GM18873 (cell line): Measurements from ENCODE around the gene PDE4D.
A peak's percentile ranks its signal among the peaks of the same experiment; 100 is the strongest.
"Not testable (repeated sequence)": the region's sequence is repeated elsewhere in the genome, so short reads cannot be mapped to it uniquely, and the experiment has no call there.

Experiments used
- ATAC-seq: cut with Tn5 transposase; IDR thresholded peaks from one replicate; pipeline ENCODE4 v1.9.1; 2021; ENCODE audit warnings: mild to moderate bottlenecking, moderate library complexity, moderate number of reproducible peaks; ENCODE audit not compliant: unreplicated experiment, low FRiP score

The PDE4D gene

DNA sequence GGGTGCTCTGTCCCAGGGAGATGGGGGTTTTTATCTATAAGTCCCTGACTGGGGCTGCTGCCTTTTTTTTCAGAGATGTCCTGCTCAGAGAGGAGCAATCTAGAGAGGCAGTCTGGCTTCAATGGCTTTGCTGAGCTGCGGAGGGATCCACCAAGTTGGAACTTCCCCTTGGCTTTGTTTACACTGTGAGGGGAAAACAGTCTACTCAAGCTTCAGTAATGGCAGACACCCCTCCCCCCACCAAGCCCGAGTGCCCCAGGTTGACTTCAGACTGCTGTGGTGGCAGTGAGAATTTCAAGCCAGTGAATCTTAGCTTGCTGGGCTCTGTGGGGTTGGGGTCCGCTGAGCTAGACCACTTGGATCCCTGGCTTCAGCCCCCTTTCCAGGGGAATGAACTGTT lies 934.8 kb downstream of the PDE4D start:
- no peak for ATAC-seq

DNA sequence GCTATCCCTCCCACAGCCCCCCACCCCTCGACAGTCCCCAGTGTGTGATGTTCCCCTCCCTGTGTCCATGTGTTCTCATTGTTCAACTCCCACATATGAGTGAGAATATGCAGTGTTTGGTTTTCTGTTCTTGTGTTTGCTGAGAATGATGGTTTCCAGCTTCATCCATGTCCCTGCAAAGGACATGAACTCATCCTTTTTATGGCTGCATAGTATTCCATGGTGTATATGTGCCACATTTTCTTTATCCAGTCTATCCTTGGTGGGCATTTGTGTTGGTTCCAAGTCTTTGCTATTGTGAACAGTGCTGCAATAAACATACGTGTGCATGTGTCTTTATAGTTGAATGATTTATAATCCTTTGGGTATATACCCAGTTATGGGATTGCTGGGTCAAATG lies 940.3 kb downstream of the PDE4D start:
- ATAC-seq, result not testable (repeated sequence)

DNA sequence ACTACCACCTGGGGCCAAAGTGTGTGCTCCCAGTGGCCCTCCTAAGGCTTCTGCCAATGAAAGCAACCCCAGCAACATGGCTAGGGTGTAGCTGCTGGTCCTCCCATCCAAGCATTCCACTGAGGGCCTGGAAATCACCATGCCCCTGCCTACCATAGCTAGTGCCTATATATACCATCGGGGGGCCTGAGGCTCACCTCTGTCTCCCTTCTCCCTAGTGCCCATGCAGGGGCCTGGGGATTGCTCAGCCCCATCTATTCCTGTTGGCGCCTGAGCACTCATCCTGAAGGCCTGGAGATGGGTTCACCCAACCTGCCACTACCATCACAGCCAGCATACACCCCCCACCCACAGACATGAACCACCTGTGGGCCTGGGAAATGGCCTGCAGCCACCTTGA lies 943.3 kb downstream of the PDE4D start:
- no peak for ATAC-seq

DNA sequence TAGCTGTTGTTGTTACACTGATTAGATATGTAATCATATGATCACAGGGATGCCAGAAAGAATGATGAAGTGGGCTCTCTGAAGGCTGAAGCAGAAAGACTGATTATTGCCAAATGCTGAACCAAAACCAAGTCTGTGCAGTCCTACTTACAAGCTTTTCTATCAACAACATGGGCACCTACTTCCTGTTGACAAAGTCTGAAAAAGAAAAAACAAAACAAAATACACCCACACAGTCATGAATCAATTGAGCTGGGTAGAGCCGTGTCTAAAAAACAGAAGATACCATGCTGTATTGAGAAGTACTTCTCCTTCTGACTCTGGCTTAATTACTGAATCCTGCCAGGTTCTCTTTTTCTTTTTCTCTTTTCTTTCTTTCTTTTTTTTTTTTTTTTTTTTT lies 947.3 kb downstream of the PDE4D start:
- ATAC-seq, result no peak

DNA sequence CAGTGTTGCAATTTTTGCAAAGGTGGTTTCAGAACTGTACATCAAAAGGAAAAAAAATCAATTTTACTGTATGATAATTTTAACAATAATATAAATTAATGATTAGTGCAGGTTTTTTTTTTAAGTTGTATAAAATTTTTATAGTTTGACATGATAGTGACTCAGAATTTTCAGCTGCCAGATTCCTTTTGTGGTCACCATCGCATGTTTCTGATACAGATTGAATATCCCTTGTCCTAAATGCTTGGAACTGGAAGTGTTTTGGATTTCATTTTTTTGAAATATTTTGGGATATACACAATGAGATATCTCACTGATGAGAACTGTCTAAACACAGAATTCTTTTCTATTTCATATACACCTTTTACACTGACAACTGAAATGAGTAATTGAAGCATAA lies 949.3 kb downstream of the PDE4D start:
- ATAC-seq, result no peak

DNA sequence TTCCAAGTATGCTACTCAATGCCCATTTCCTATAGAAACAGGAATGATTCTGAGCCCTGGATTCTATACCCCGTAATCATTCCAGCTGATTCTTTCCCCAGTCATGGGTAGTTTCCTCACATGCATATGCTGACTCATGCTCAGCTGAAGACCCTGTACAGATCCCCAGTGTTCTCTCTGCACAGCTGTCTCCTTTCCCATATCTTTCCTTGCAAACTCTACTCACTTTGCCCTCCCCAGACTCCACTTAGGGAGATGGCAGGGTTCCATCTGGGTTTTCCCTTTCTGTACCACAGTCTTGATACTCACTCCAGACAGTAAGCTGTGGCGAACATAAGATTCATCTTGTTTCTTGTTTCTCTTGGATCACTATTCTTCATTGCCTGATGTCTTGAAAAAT lies 953.1 kb downstream of the PDE4D start:
- no peak for ATAC-seq

DNA sequence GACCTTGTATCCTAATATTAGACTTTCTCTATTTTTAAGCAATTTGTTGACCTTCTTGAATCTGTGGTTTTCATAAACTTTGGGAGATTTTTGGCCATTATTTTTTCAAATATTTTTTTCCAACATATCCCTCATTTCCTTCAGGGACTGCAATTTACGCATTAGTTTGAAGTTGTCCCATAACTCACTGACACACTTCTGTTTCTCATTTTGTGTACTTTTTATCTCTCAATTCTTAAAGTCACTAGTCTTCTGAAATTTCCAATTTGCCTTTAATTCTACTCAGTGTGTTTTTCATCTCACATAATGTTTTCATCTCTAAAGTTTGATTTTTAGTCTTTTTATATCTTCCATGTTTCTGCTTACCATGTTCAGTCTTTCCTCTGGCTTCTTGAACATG lies 953.9 kb downstream of the PDE4D start:
- no peak for ATAC-seq

DNA sequence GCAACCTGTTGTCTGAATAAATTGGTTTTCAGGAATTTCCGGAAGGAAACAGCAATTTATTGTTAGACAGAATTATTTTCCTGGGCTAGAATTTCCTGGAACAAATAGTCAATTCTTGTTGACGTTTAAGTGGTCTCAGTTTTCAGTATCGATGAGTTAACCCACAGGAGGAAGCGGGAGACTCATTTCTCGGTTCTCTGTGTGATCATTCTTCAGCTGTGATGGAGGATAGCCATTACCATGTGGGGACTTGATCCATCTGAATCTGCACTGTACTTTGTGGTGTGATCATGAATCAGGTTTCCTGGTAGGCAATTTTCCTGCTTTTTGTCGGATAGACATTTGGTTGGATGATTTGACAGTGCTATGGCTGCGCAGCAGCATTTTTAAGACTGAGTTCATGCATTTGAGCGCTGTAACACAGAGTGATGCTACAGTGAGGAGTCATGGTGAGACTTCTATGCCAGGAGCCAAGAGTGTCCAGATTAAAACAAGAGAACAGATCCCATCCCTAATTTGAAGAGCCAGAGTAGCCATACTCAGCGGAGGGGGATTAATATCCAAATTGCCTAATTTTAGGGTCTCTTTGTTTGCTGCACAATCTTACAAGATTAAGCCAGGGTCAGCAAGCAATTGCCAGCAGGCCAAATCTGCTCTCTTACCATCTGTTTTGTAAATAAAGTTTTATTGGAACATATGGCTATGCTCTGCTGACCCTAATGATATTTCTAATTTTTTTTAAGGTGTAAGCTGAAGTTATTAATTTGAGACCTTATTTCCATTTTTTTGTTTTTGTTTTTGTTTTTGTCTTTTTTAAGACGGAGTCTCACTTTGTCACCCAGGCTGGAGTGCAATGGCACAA lies 954.7 kb downstream of the PDE4D start:
- peak; percentile 58 for ATAC-seq

DNA sequence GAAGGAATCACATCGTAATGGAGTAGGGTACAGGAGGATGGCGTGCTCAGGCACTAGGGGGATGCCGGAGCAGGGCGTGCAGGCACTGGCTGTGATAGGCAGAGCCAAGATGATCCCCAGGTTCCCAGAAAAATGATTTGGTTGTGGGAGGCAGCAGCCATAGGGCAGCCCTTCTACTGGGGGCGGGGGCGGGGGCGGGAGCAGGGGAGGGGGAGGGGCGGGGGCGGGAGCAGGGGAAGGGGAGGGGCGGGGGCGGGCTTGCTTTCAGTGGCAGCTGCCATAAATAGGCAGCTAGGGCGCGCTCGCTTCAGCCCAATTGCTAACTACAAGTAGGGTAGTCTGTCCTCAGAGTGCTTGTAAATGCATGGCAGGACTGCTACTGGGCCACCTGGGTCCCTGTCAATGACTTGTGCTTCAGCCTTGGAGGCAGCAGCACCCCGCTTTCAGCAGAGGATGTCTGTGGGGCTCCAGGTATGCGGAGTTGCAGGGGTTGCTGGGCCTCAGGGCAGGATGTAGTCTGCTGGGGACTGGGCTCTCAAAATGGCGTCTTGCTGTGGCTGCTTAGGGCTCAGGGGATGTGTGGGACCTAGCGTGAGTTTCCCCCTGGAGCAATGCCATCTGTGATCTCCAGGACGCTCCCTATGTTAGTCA lies 956.4 kb downstream of the PDE4D start:
- ATAC-seq, result no peak

DNA sequence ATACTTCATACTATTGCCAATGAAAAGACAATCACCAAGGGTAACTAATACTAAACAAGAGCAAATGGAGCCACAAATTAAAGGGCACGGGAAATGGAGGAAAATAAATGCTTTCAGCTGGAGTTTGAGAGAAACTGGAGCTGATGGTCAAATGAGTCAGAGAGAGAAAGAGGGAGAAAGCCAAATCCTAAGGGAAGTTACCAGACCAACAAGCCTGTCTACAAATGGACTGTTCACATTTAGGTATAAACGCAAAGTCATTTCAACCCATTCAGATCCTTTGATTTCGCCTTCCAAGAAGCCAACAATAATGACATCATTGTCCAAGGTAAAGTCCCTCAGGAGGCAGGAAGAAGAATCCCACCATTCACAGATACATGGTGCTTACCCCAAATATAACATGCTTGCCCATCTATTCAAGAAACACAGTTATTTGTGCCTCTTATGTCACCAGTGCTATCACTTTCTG lies 958.9 kb downstream of the PDE4D start:
- no peak for ATAC-seq

DNA sequence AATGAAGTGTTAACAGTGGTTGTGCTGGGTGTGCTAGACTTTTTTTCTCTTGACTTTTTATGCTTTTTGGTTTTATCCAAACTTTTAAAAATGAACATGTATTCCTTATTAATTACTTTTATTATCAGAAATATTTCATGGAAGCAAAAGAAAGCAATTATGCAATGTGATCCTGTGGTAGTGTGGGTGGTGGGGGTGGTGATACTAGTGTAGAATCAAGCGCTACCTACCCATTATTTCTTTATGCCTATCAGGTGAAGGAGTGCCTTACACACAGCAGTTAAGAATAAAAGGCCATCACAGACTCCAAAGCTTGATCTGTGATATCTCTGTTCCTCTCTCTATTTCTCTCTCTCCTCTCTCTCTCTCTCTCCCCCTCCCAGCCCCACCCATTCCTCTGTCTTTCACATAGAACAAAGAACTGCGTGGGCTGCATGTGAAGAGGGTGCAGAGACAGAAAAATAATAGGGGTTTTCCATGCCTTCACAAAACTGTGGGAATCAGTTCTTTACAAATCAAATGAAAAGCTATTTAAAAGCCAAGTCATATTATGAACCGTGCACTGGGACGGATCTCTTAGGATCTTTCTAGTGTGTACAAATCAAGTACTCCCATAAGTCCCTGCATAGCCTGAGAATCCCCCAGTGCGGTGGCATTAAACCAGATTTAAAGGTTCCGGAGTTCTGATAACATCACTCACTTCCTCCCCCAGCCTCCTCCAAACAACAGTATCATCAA lies 959.5 kb downstream of the PDE4D start:
- no peak for ATAC-seq

DNA sequence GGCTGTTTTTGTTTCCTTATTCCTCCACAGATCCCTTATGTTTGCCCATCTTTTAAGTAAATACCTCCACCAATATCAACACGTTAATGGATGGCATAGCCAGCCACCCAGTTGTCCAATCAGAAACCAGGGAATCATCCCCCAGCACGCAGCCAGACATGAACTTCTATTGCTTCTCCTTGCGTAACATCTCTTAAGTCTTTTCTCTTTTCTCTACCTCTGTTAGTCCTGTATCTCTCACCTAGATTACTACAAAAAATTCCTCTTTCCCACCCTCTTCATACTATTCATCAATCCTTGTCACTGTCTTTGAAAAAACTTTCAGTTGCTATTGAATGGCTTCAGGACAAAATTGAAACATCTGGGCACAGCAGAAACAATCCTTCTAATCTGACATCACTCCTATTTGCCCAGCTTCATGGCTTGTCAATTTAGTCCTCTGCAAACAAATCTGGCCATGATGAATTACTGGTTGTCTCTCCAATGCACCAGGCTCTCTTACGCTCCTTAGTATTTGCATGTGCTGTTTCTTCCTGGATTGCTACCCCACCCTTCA lies 961.4 kb downstream of the PDE4D start:
- no peak for ATAC-seq

DNA sequence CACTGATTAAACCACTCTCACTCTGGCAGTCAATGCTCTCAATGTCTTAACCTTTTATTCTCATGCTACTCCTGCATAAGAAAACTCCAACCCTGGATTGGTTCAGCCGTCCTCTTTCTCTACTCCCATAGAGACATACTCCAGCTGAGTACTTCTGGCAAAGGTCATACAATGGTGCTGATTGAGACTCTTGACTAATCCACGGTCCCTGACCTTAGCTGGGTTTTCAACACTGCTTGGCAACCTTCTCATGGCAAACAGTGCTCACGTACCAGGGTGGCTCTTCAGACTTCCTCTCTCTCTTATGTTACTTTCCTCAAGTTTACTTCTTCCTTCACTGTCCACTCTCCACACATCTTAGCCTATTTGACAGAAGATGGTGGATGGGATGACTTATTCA lies 963.0 kb downstream of the PDE4D start:
- ATAC-seq, result no peak

DNA sequence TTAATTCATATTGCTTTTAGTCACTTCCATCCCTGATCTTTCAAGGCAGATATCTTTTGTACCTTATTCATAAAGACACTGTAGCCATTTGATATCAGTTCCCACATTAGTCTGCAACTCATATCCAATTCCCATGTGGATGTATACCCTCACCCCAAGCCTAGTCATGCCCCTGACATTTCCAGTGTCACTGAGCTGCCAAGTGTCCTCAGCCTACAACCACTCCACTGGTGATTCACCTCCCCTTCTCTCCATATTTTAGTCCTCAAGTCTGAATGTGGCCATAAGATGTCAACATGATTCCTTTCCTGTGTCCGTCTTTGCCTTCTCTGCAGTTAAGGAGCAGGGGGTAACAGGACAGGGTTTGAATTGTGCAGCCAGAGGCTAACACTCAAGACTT lies 963.8 kb downstream of the PDE4D start:
- no peak for ATAC-seq

DNA sequence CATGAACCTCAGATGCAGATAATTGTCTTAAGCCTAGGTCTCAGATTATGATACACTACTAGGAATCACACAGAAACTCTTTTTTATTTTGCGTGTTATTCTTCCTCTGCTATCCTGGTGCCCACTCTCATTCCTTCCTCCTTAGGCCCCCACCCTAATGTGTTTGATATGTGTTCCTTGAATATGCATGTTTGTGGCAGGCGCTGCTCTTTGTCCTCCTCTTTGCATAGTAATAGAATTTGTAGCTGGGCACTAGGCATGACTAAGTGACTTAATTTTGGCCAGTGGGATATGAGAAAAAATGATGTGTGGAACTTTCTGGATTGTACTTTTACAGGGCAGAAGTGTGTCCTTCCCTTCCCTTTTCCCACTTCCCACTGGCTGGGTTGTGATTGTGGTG lies 965.6 kb downstream of the PDE4D start:
- no peak for ATAC-seq

DNA sequence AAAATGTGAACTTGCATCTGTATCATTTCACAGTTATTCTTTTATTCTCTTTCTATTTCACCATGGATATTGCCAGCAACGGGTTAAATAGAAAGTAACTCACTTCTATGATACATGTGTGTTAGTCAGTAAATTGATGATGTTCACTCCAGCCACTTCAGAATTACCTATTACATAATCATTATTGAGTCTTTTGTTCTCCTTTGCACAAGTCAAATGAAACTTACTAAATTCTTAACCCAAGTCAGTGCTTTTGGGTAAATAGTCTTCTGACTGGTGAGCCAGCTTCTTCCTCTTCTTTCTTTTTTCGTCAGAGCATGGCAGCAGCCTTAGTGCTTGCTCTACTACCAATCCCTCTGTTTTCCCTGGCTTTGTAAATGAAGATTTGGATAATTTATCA lies 966.3 kb downstream of the PDE4D start:
- ATAC-seq, result no peak

DNA sequence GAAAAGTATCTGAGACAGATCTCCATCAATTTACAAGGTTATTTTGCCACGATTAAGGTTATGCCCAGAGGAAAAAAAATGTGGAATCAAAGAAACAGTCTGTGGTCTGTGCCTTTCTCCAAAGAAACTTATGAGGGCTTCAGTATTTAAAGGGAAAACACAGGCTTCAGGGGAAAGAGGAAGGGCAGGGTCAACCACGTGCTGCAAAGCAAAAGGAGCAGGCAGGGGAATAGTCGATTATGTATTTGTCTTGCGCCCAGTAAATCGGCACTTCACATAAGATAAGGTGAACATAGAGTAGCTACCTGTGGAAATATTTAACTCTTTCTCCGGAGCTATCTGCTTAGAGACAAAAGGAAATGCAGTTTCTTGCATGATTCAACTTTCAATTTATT lies 967.0 kb downstream of the PDE4D start:
- no peak for ATAC-seq

DNA sequence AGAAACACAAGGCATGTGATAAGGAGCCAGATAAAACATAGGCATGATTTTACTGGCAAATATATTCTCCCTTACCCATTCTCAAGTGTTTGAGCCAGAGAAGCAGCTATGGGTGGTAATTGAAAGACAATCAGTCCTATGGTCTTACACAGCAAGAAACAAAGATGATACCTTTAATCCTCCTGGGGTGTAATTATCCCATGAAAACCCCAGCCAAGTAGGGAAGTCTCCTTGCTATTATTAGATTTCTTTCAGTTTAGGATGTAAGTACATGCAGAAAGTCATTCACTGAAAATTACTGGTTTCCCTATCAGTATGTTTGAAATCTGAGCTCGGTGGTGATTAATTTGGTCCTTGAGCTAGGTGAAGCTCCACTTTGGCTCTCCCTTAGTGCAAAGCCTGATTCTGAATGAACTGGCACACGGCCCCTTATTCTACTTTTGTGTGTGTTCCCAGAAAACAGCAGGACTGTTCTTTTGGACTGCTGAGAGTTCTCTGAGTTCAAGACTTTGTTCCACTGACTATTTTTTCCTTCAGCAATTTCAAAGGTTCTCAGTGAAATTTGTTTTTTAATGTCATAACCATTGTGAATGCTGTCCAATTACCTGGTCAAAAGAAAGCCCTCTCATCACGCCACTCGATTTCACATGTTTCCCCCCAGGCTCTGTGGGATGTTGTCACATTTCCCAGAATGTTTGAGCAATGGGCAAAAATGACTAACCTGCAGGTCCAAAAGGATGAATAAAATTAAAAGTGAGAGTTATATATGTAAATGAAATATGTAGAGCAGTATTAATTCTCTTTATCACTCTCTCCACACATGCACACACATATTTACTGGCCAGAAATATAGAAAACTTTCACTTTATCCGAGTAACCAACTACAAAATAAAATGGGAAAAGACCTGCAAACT lies 967.6 kb downstream of the PDE4D start:
- no peak for ATAC-seq

DNA sequence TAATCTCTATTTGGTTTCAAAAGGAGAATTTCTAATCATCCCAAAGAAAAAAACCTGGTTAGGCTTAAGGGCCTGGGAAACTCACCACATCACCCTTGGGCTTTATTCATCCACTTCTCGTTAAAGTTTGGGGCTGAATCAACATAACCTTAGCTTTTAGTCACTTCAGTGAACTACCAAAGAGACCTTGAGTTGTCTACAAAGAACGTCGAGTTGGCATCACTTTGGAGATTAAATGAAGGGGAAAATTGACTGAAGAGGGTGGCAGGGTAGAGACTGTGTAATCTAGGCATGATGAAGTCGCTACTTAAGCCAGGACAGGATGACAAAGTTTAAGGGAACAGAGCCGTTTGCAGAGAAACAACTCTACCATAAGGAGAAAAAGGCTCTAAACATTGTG lies 969.2 kb downstream of the PDE4D start:
- ATAC-seq, result no peak

DNA sequence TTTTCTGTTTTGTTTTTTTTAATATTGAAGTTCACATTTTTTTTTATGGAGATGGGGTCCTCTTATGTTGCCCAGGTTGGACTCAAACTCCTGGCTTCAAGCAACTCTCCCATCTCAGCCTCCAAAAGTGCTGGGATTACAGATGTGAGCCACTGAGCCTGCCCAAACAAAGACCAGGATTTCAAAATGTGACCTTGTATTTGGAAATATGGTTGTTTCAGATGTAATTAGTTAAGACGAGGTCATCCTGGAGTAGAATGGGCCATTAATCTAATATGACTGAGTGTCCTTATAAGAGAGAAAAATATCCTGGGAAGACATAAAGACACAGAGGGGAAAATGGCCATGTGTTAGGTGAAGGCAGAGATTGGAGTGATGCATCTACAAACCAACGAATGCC lies 970.2 kb downstream of the PDE4D start:
- no peak for ATAC-seq
